GM12874 (cell line): ENCODE data around the gene ACOXL.

Source experiments
- CTCF ChIP-seq: IDR thresholded peaks from 2 replicates; pipeline ENCODE4 v1.5.1; 2011; ENCODE audit warnings: low read depth, mild to moderate bottlenecking, control low read depth, low read length, moderate library complexity; ENCODE audit not compliant: insufficient read depth

ACOXL gene

GRCh38 chr2:111005821-111006220 is 273.4 kb downstream of the ACOXL start:
- no peak for TF ChIP-seq CTCF

GRCh38 chr2:111007757-111008688 is 275.6 kb downstream of the ACOXL start:
- no peak for TF ChIP-seq CTCF

- TF ChIP-seq CTCF, result no peak
These were observed 278.8 kb downstream of the ACOXL start for GRCh38 chr2:111011218-111011617.

GRCh38 chr2:111015283-111015995 is 283.1 kb downstream of the ACOXL start:
- TF ChIP-seq CTCF, result no peak

GRCh38 chr2:111017034-111017622 is 284.8 kb downstream of the ACOXL start:
- no peak for TF ChIP-seq CTCF

GRCh38 chr2:111017909-111018308 is 285.5 kb downstream of the ACOXL start:
- no peak for TF ChIP-seq CTCF

GRCh38 chr2:111019381-111019780 is 287.0 kb downstream of the ACOXL start:
- no peak for TF ChIP-seq CTCF
